ENCODE measurements around the gene AOPEP. TPM values are rescaled to one million over a fixed set of nuclear protein-coding genes. Genes with fewer than 3 reads are reported as not detected.

Gene AOPEP
- total RNA-seq, 1 experiment from 2014 or later: 89.5 TPM

- H3K27ac Mint-ChIP-seq (ENCODE audit: unreplicated experiment): no peak overlapping the region
- CTCF ChIA-PET: no interaction called here
- no peak for DNase-seq
- H3K4me3 Mint-ChIP-seq (ENCODE audit: low read depth, unreplicated experiment): no peak overlapping the region
- BruUV-seq (replicated peaks): no TSS peak
- H3K4me1 Mint-ChIP-seq (ENCODE audit: low read depth, unreplicated experiment): peaks cover 11% of the 10 kb centered on the region
- H3K36me3 Mint-ChIP-seq (ENCODE audit: insufficient read depth, unreplicated experiment): peaks cover 31% of the 10 kb centered on the region
- H3K27me3 Mint-ChIP-seq (ENCODE audit: unreplicated experiment): no peaks in the 10 kb centered on the region
- intact Hi-C loops (cut with micrococcal nuclease; ENCODE audit: unreplicated experiment): loop anchor here (2.0 kb wide), 1 partner anchor 219 kb away; no protein-coding TSS in a partner anchor
- H3K9me3 Mint-ChIP-seq (ENCODE audit: low read depth, unreplicated experiment): no peaks in the 10 kb centered on the region
- TF ChIP-seq, protein P1, sequence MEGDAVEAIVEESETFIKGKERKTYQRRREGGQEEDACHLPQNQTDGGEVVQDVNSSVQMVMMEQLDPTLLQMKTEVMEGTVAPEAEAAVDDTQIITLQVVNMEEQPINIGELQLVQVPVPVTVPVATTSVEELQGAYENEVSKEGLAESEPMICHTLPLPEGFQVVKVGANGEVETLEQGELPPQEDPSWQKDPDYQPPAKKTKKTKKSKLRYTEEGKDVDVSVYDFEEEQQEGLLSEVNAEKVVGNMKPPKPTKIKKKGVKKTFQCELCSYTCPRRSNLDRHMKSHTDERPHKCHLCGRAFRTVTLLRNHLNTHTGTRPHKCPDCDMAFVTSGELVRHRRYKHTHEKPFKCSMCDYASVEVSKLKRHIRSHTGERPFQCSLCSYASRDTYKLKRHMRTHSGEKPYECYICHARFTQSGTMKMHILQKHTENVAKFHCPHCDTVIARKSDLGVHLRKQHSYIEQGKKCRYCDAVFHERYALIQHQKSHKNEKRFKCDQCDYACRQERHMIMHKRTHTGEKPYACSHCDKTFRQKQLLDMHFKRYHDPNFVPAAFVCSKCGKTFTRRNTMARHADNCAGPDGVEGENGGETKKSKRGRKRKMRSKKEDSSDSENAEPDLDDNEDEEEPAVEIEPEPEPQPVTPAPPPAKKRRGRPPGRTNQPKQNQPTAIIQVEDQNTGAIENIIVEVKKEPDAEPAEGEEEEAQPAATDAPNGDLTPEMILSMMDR (IDR thresholded peaks at IDR 0.05; ENCODE audit: unreplicated experiment): no peak
Measured at GRCh38 chr9:95001720-95002119, 275.2 kb downstream of the AOPEP start.

DNA sequence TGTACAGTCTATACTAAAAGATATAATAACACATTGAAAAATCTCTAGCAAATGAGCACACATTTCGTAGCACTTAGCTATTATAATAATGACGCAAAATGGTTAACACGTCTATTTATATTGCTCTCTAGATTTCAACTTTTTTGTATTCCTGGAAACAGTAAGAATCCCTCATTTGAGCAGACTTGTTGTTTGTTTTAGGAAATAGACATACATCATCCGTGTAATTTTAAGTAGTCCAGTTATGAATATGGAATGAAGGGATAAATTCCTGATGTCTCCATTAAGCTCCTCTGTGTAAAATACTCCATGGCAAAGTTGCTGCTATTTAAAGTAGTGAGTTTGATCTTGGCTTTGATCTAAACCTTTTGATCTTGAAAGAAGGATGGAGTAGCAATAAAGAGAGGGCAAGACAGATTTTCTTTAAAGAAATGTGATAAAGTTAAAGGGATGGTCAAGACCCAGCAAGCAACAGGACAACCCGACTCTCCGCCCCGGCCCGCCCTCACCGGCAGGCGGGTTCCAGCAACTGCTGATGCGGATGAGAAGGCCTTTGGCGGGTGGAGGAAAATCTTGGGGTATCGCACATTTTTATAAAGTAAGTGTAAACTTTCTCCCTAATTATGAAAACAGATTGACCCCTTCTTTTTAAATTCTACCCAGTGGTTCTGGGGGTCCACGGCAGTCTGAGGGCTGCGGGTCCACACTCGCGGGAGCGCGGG is 277.4 kb downstream of the AOPEP start:
- Mint-ChIP-seq H3K36me3 (ENCODE audit: insufficient read depth, unreplicated experiment) (peaks cover 53% of the 10 kb centered on the region), H3K27me3 (ENCODE audit: unreplicated experiment) (no peaks in the 10 kb centered on the region), H3K27ac (ENCODE audit: unreplicated experiment) (peak overlapping the region; percentile 36), H3K9me3 (ENCODE audit: low read depth, unreplicated experiment) (no peaks in the 10 kb centered on the region), H3K4me1 (ENCODE audit: low read depth, unreplicated experiment) (peaks cover 11% of the 10 kb centered on the region), H3K4me3 (ENCODE audit: low read depth, unreplicated experiment) (peak overlapping the region; percentile 81)
- TSS peak; percentile 36 for BruUV-seq (replicated peaks)
- TF ChIP-seq, protein P1 (IDR thresholded peaks at IDR 0.05; ENCODE audit: unreplicated experiment): no peak
- CTCF ChIA-PET: interaction anchor here (0.5 to 1.3 kb wide), 3 partner anchors 20 to 438 kb away, joined by 3 to 4 read pairs (median 4); no protein-coding TSS in a partner anchor
- intact Hi-C loops (cut with micrococcal nuclease; ENCODE audit: unreplicated experiment): loop anchor here (2.0 kb wide), 1 partner anchor 221 kb away; no protein-coding TSS in a partner anchor
- peak; percentile 58 for DNase-seq

DNA sequence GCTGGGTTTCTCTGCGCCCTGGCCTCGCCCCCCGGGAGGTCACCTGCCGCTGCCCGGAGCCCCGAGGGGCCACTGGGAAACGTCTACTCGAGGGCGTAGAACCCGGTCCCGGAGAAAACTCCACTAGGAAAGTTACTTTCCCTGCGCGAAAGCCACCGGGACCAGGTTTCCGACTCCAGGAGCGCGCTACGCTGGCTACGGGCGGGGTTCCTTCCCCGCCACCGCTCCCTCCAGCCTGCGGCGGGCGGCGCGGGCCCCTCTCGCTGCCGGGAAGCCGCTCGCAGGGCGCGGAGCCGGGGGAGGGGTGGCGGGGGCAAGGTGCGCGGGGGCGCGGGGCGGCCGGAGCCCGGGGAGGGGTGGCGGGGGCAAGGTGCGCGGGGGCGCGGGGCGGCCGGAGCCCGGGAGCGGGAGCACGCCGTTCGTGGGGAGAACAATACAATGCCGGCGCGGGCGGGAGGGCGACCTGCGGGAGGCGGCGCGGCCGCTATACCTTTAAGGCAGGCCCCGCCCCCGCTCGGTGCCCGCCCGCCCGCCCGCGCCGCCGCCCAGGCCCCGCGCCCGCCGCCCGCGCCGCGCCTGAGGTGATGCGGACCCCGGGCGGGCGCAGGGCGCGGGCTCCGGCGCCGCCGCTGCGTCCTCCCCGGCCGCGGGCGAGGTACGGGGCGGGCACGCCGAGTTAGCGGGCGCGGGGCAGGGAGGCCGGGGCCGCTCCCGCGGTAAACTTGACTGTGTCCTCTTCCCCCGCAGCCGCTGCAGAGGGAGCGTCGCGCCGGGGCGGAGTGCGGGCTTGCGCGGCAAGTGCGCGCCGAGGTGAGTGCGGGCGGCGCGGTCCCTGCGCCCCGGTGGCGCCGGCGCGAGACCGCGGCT is 278.1 kb downstream of the AOPEP start:
- Mint-ChIP-seq H3K27ac (ENCODE audit: unreplicated experiment) (peak overlapping the region; percentile 97), H3K4me1 (ENCODE audit: low read depth, unreplicated experiment) (peaks cover 11% of the 10 kb centered on the region), H3K27me3 (ENCODE audit: unreplicated experiment) (no peaks in the 10 kb centered on the region), H3K4me3 (ENCODE audit: low read depth, unreplicated experiment) (peak overlapping the region; percentile 81), H3K9me3 (ENCODE audit: low read depth, unreplicated experiment) (no peaks in the 10 kb centered on the region), H3K36me3 (ENCODE audit: insufficient read depth, unreplicated experiment) (peaks cover 55% of the 10 kb centered on the region)
- CTCF ChIA-PET: no interaction called here
- intact Hi-C loops (cut with micrococcal nuclease; ENCODE audit: unreplicated experiment): no loop called here
- BruUV-seq (replicated peaks): no TSS peak
- TF ChIP-seq, protein P1 (IDR thresholded peaks at IDR 0.05; ENCODE audit: unreplicated experiment): no peak
- DNase-seq: peak; percentile 68

DNA sequence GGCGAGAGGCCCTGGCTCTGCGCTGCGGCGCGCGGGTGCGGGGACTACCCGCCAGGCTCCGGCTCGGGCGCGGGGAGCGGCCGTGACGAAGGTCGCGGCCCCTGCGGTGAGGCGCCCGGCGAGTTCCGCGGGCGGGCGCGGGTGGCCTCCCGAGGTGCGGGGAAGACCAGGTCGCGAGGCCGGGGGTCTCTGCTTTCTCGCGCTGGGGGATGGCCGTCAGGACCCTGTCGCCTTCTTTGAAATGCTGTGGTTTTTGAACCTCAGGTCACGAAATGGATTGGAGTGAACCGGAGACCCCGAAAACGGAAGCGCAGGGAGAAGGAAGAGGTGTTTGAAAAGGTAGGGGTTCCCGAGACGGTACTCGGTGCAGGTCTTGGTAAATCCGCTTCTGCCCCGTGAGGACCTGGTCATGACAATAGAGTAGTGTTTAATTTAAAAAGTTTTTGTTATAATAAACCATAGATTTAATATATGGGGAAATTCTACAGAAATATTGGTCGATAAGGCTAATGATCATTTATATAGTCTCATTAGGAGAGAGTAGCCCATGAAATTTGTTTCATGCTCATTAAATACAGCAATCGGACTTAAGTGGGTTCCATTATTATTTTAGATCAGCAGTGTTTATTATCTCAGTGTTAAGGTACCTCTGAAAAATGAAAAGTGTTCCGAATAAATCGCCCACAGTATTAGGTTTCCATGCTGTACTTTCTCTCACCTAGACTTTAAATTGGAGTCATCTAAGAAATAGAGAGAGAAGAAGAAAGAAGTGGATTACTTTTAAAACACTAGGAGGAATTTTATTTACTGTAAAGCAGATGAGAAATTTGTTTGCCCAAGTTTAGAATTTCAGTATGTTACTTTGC is 279.0 kb downstream of the AOPEP start:
- intact Hi-C loops (cut with micrococcal nuclease; ENCODE audit: unreplicated experiment): loop anchor here (2.0 kb wide), 2 partner anchors 41 to 91 kb away; no protein-coding TSS in a partner anchor
- H3K27me3 Mint-ChIP-seq (ENCODE audit: unreplicated experiment): no peaks in the 10 kb centered on the region
- peak overlapping the region; percentile 81 for H3K4me3 Mint-ChIP-seq (ENCODE audit: low read depth, unreplicated experiment)
- no peak for DNase-seq
- H3K4me1 Mint-ChIP-seq (ENCODE audit: low read depth, unreplicated experiment): peaks cover 11% of the 10 kb centered on the region
- H3K27ac Mint-ChIP-seq (ENCODE audit: unreplicated experiment): peak overlapping the region; percentile 97
- CTCF ChIA-PET: no interaction called here
- peaks cover 59% of the 10 kb centered on the region for H3K36me3 Mint-ChIP-seq (ENCODE audit: insufficient read depth, unreplicated experiment)
- no peaks in the 10 kb centered on the region for H3K9me3 Mint-ChIP-seq (ENCODE audit: low read depth, unreplicated experiment)
- TF ChIP-seq, protein P1 (IDR thresholded peaks at IDR 0.05; ENCODE audit: unreplicated experiment): no peak
- BruUV-seq (replicated peaks): no TSS peak
